Kidney (tissue), 14 donors: ENCODE results near the gene TRIP10. TPM values are rescaled to one million over a fixed set of nuclear protein-coding genes. Genes with fewer than 3 reads are reported as not detected.

Source experiments
- DNase-seq, 5 donors: peaks; one replicate each; pipeline ENCODE4 v3.0.0-alpha.2; 2013 to 2020
- FAIRE-seq: peaks from 2 replicates; lab custom pipeline; 2012; peaks lifted over from hg19 to GRCh38; lab: Jason Lieb, UNC
- H3K27ac ChIP-seq, 2 donors: one replicate each; pipeline ENCODE4 v1.7.0; 2013; ENCODE audit warnings: low read depth in 2 of 2, low read length in 2 of 2, inconsistent platforms in 1 of 2
- H3K27me3 ChIP-seq: one replicate; pipeline ENCODE4 v1.7.1; 2013; ENCODE audit warnings: low read length, inconsistent platforms; ENCODE audit not compliant: control insufficient read depth, insufficient read depth
- H3K36me3 ChIP-seq, 3 donors: one replicate each; pipeline versions ENCODE4 v1.7.0 to v1.7.1; 2013; ENCODE audit warnings: low read length in 3 of 3, control low read depth in 1 of 3, inconsistent platforms in 1 of 3; ENCODE audit not compliant: insufficient read depth in 3 of 3, control insufficient read depth in 2 of 3
- H3K4me1 ChIP-seq, 3 donors: one replicate each; pipeline versions ENCODE4 v1.7.0 to v1.7.1; 2013; ENCODE audit warnings: low read length in 3 of 3, inconsistent platforms in 1 of 3, low read depth in 1 of 3; ENCODE audit not compliant: control insufficient read depth in 2 of 3, insufficient read depth in 2 of 3
- H3K4me3 ChIP-seq, 3 donors: one replicate each; pipeline versions ENCODE4 v1.7.0 to v1.8.1; 2013; ENCODE audit warnings: low read length in 3 of 3, control low read depth in 1 of 3, inconsistent platforms in 1 of 3
- H3K9ac ChIP-seq, 3 donors: one replicate each; pipeline versions ENCODE4 v1.7.0 to v1.7.1; 2013; ENCODE audit warnings: low read length in 3 of 3, control low read depth in 1 of 3, inconsistent platforms in 1 of 3
- H3K9me3 ChIP-seq, 3 donors: one replicate each; pipeline versions ENCODE4 v1.7.0 to v1.7.1; 2013; ENCODE audit warnings: low read length in 3 of 3, control low read depth in 1 of 3, inconsistent platforms in 1 of 3; ENCODE audit not compliant: control insufficient read depth in 2 of 3, insufficient read depth in 1 of 3
- intact Hi-C: fragments of 100-400 bp; cut with DNase I; formaldehyde crosslinking; loops from one replicate; pipeline ENCODE4 v1.11.1; 2022
- polyA plus RNA-seq: library from polyadenylated mRNA; stranded (reverse); fragments of 350-450 nt; fragmentation: Illumina TruSeq; extraction: RNeasy Lipid Tissue Mini Kit (QIAGEN cat#74804); gene quantifications from one replicate; pipeline ENCODE4 v1.2.3, GENCODE V29; 2014; ENCODE audit warnings: low read depth, low replicate concordance; ENCODE audit not compliant: insufficient read depth
- total RNA-seq: library from RNA; stranded (reverse); fragmentation: NEBNext Ultra II Directional; extraction: Animal tissue kit (Norgen Biotek cat#: 25700); gene quantifications from one replicate; pipeline ENCODE4 v1.2.1, GENCODE V29; 2021
- TF ChIP-seq, protein P1 (sequence below): IDR thresholded peaks from 3 replicates; pipeline ENCODE4 v1.5.1; 2012; ENCODE audit warnings: mild to moderate bottlenecking, moderate library complexity, borderline replicate concordance; ENCODE audit not compliant: insufficient read depth; ENCODE audit errors: extremely low read depth
- donor health status: control.
- donor health status: control.
- donor health status: control.
- donor health status: control.
- donor health status: control.
- donor health status: DM: yes; HTN: yes; CAD: no.
- donor health status: Normal renal cell carcinoma (clear cell type).

The TRIP10 gene
- total and polyA plus RNA-seq, 2 donors from 2014 or later, result 57.5 to 92.9 TPM

DNA sequence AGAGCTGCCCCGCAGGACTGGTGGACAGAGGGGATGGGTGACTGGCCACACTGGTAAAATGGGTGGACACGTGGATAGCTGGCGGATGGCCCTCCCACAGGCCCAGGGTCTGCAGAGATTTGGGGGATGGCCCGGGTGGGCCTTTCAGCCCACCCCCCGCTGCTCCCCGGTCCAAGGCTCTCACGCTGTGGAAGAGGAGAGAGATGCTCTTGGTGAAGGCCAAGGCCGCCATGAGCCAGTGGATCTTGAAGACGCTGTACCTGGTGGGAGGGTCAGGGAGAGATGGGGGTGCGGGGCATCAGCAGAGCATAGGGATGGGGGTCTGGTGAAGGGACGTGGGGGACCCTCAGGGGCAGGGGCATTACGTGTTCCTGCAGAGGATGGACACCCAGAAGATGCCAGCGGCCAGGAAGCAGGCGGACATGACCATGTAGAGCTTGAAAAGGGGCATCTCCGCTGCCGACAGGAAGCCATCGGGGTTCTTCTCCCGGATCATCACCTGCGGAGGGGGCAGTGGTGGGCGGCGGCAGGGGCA lies 6.6 kb upstream of the TRIP10 start:
- peaks cover 0 to 11% (median under 1%) of the 10 kb centered on the region in 3 donors for H3K4me1 ChIP-seq
- TF ChIP-seq, protein P1, sequence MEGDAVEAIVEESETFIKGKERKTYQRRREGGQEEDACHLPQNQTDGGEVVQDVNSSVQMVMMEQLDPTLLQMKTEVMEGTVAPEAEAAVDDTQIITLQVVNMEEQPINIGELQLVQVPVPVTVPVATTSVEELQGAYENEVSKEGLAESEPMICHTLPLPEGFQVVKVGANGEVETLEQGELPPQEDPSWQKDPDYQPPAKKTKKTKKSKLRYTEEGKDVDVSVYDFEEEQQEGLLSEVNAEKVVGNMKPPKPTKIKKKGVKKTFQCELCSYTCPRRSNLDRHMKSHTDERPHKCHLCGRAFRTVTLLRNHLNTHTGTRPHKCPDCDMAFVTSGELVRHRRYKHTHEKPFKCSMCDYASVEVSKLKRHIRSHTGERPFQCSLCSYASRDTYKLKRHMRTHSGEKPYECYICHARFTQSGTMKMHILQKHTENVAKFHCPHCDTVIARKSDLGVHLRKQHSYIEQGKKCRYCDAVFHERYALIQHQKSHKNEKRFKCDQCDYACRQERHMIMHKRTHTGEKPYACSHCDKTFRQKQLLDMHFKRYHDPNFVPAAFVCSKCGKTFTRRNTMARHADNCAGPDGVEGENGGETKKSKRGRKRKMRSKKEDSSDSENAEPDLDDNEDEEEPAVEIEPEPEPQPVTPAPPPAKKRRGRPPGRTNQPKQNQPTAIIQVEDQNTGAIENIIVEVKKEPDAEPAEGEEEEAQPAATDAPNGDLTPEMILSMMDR, result no peak
- FAIRE-seq, result no peak
- H3K4me3 ChIP-seq, result no peak overlapping the region
- no peak overlapping the region for H3K27ac ChIP-seq
- H3K9ac ChIP-seq, result no peak overlapping the region
- no peaks in the 10 kb centered on the region for H3K36me3 ChIP-seq
- intact Hi-C loops, result no loop called here
- no peaks in the 10 kb centered on the region for H3K27me3 ChIP-seq
- no peaks in the 10 kb centered on the region for H3K9me3 ChIP-seq
- peak in 1 of 5 donors; percentile 49 for DNase-seq

DNA sequence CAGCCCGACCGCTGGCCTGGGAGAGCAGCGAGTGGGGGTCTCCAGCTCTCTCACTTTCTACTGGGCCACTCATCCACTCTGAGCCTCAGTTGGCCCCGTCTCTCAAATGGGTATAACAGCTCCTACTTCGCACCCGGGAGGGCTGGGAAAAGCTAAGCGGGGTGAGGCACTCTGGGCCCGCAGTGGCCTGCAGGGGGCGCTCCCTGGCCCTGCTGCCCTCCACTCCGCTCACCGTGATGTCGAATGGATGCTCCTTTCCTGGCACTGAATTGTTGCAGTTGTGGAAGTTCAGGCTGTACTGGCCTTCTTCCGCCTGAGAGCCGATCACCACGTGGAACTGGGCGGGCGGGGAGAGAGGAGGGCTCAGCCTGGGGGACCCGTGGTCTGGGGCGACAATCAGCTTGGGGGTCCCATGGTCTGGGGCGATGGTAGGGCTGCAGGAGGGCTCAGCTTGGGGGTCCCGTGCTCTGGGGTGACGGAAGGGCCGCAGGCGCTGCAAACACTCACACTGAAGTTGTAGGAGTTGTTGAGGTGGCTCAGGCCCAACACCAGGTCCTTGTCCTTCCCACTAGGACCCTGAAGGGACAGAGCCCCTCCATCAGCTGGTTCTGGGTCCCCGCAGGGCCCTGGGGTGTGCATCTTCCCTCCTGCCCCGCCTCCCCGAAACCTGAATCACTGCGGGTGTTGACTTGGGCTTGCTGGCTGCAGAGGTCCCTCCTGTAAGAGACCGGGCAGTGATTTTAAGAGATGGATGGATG lies 6.0 kb upstream of the TRIP10 start:
- intact Hi-C loops, result no loop called here
- no peak overlapping the region for H3K4me3 ChIP-seq
- no peak for DNase-seq
- H3K4me1 ChIP-seq, result peaks cover 5 to 18% (median 6%) of the 10 kb centered on the region in 3 donors
- TF ChIP-seq, protein P1, result peak; percentile 5
- no peak for FAIRE-seq
- no peak overlapping the region for H3K9ac ChIP-seq
- H3K9me3 ChIP-seq, result no peaks in the 10 kb centered on the region
- no peak overlapping the region for H3K27ac ChIP-seq
- H3K36me3 ChIP-seq, result no peaks in the 10 kb centered on the region
- H3K27me3 ChIP-seq, result no peaks in the 10 kb centered on the region

DNA sequence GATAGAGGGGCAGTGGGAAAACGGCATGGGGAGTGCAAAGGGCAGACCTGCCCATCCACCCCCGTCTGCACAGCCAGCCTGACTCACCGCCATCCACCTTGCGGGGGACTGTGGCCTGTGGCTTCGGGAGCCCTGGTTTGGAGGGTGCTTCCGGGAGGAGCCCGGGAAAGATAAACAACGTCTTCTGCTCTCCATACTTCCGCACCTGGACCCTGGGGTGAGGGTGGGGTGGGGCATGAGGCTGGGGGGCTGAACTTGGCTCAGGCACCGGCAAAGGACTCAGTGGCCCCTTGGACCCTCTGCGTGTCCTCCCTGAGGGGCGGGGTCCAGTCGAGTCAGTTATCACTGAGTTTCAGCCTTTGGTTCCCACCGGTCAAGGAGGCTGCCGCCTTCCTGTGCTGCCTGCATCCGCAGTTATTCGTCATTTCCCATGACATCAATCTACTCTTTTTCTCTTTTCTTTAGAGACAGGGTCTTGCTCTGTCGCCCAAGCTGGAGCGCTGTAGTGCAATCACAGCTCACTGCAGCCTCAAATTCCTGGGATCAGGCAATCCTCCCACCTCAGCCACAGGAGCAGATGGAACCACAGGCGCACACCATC lies 5.3 kb upstream of the TRIP10 start:
- H3K27me3 ChIP-seq, result no peaks in the 10 kb centered on the region
- H3K4me1 ChIP-seq, result peaks cover 5 to 24% (median 13%) of the 10 kb centered on the region in 3 donors
- H3K4me3 ChIP-seq, result no peak overlapping the region
- no peaks in the 10 kb centered on the region for H3K36me3 ChIP-seq
- intact Hi-C loops, result no loop called here
- TF ChIP-seq, protein P1, result no peak
- H3K9ac ChIP-seq, result no peak overlapping the region
- DNase-seq (peak in 3 of 5 donors; percentile 33 to 61 (median 48)), FAIRE-seq (no peak)
- H3K27ac ChIP-seq, result no peak overlapping the region
- no peaks in the 10 kb centered on the region for H3K9me3 ChIP-seq
